ENCODE results near the gene CPNE8.

Gene CPNE8

DNA sequence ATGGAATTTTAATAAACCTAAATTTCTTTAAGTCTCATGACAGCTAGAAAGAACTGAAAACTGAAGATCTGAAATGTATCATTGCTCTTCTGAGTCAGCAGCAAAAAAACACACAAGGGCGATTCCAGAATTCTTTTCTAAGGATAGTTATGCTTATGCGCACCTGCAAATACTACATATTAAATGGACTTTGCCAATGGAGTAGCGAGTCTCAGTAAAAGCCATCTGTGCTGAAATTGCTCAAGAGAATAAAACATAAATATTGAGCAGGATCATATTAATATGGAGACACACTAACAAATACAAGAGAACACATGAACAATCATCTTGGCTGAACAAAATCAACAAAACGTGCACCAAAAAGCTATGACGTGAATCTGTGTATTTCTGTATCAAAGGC lies 73.7 kb downstream of the CPNE8 start:
- Histone ChIP-seq H3K27me3 (ENCODE audit: insufficient read depth, poor library complexity, severe bottlenecking) (no peaks in the 10 kb centered on the region), H3K27ac (replicated peaks) (no peak overlapping the region), H3K4me3 (replicated peaks; ENCODE audit: insufficient read depth, low read length) (no peak overlapping the region)
- TF ChIP-seq SPI1 (IDR thresholded peaks at IDR 0.05; ENCODE audit: borderline replicate concordance, low read depth) (no peak), CTCF (IDR thresholded peaks at IDR 0.05; ENCODE audit: insufficient read depth, low read length) (no peak), REST (IDR thresholded peaks at IDR 0.05; ENCODE audit: insufficient replicate concordance, low read depth) (no peak), POLR2AphosphoS5 (IDR thresholded peaks at IDR 0.05; ENCODE audit: low read depth) (no peak), GABPA (IDR thresholded peaks at IDR 0.05; ENCODE audit: low read depth) (no peak)
- no peak for DNase-seq (ENCODE audit: low read depth in 1 of 2, low spot score in 1 of 2)

DNA sequence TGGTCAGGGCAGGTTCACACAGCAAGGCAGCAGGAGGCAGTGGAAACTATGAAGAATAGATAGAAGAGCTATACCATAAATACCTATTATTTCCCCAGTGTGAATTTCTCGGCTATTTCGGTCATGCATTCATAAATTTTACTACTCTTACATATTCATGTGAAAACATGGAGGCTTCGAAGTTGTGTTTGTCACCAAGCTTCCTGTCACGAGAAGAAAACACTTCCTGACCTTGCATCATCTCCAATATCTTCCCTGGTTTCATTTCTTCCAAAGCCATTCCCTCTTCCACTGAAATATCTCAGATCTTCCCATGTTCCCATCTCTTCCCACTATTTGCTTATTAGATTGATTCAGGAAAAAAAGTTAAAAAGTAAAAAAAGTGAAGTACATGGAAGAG lies 80.4 kb downstream of the CPNE8 start:
- TF ChIP-seq SPI1 (IDR thresholded peaks at IDR 0.05; ENCODE audit: borderline replicate concordance, low read depth) (no peak), POLR2AphosphoS5 (IDR thresholded peaks at IDR 0.05; ENCODE audit: low read depth) (no peak), CTCF (IDR thresholded peaks at IDR 0.05; ENCODE audit: insufficient read depth, low read length) (no peak), REST (IDR thresholded peaks at IDR 0.05; ENCODE audit: insufficient replicate concordance, low read depth) (no peak)
- DNase-seq (ENCODE audit: low read depth in 1 of 2, low spot score in 1 of 2): no peak
- H3K27ac ChIP-seq (replicated peaks): no peak overlapping the region
- no peaks in the 10 kb centered on the region for H3K27me3 ChIP-seq (ENCODE audit: insufficient read depth, poor library complexity, severe bottlenecking)
- H3K4me3 ChIP-seq (replicated peaks; ENCODE audit: insufficient read depth, low read length): no peak overlapping the region

DNA sequence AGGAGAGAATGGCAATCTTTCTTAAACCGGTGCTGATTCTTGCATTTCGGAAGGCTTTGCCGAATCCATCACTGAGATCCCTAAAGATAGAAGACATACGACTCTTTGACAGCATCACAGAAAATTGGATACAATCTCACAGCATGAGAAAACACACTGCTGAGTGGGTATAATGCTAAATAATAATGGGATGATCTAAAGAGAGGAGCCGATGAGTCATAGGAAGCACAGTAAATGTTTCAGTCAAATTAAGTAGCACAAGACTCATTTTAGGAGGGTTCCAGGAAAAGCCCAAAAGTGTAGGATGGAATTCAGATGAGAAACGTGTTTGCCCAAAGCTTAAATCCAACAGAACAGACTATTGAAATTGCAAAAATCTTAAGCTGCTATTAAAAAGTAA lies 81.7 kb downstream of the CPNE8 start:
- DNase-seq (ENCODE audit: low read depth in 1 of 2, low spot score in 1 of 2): no peak
- no peak overlapping the region for H3K4me3 ChIP-seq (replicated peaks; ENCODE audit: insufficient read depth, low read length)
- TF ChIP-seq CTCF (IDR thresholded peaks at IDR 0.05; ENCODE audit: insufficient read depth, low read length) (no peak), SPI1 (IDR thresholded peaks at IDR 0.05; ENCODE audit: borderline replicate concordance, low read depth) (no peak), POLR2AphosphoS5 (IDR thresholded peaks at IDR 0.05; ENCODE audit: low read depth) (no peak), REST (IDR thresholded peaks at IDR 0.05; ENCODE audit: insufficient replicate concordance, low read depth) (no peak), GABPA (IDR thresholded peaks at IDR 0.05; ENCODE audit: low read depth) (no peak)
- no peak overlapping the region for H3K27ac ChIP-seq (replicated peaks)
- H3K27me3 ChIP-seq (ENCODE audit: insufficient read depth, poor library complexity, severe bottlenecking): no peaks in the 10 kb centered on the region

All from HL-60 (cell line).